ENCODE measurements around the gene CATSPER1.

The CATSPER1 gene

GRCh38 chr11:66044757-66045156 is 18.5 kb upstream of the CATSPER1 start:
- Histone ChIP-seq H3K4me1 (ENCODE audit: low read length) (peaks cover 15% of the 10 kb centered on the region), H3K27me3 (replicated peaks; ENCODE audit: insufficient read depth, low read length) (no peaks in the 10 kb centered on the region), H3K9me3 (replicated peaks; ENCODE audit: insufficient read depth, low read length) (no peaks in the 10 kb centered on the region), H2AFZ (ENCODE audit: low read length) (peak overlapping the region; percentile 88), H3K4me3 (ENCODE audit: low read length) (peak overlapping the region; percentile 24; the same call in 1 of the 2 replicates), H3K9me2 (replicated peaks; ENCODE audit: insufficient read depth, low read length) (no peaks in the 10 kb centered on the region), H3K9ac (ENCODE audit: low read length) (no peak overlapping the region), H3F3A (ENCODE audit: insufficient read depth, low read length) (peaks cover 10% of the 10 kb centered on the region), H3K36me3 (replicated peaks; ENCODE audit: insufficient read depth, low read length) (no peaks in the 10 kb centered on the region), H3K79me2 (ENCODE audit: low read length) (no peaks in the 10 kb centered on the region), H3K4me2 (ENCODE audit: low read depth, low read length) (peak overlapping the region; percentile 98), H3K27ac (ENCODE audit: low read length) (no peak overlapping the region), H4K20me1 (ENCODE audit: insufficient read depth, low read length) (no peaks in the 10 kb centered on the region)
- DNase-seq = no peak
- TF ChIP-seq EZH2phosphoT487 (IDR thresholded peaks at IDR 0.05; ENCODE audit: low read length) = no peak
- TF ChIP-seq CTCF (IDR thresholded peaks at IDR 0.05; ENCODE audit: low read length) = no peak

- Histone ChIP-seq H4K20me1 (ENCODE audit: insufficient read depth, low read length) (no peaks in the 10 kb centered on the region), H3K27me3 (replicated peaks; ENCODE audit: insufficient read depth, low read length) (no peaks in the 10 kb centered on the region), H3K9me2 (replicated peaks; ENCODE audit: insufficient read depth, low read length) (no peaks in the 10 kb centered on the region), H3K9me3 (replicated peaks; ENCODE audit: insufficient read depth, low read length) (no peaks in the 10 kb centered on the region), H3K27ac (ENCODE audit: low read length) (no peak overlapping the region), H3K4me2 (ENCODE audit: low read depth, low read length) (no peak overlapping the region), H2AFZ (ENCODE audit: low read length) (no peak overlapping the region), H3K79me2 (ENCODE audit: low read length) (no peaks in the 10 kb centered on the region), H3K9ac (ENCODE audit: low read length) (no peak overlapping the region), H3K4me3 (ENCODE audit: low read length) (no peak overlapping the region), H3K4me1 (ENCODE audit: low read length) (peaks cover 15% of the 10 kb centered on the region), H3K36me3 (replicated peaks; ENCODE audit: insufficient read depth, low read length) (no peaks in the 10 kb centered on the region), H3F3A (ENCODE audit: insufficient read depth, low read length) (peaks cover 10% of the 10 kb centered on the region)
- TF ChIP-seq EZH2phosphoT487 (IDR thresholded peaks at IDR 0.05; ENCODE audit: low read length) (no peak), CTCF (IDR thresholded peaks at IDR 0.05; ENCODE audit: low read length) (no peak), EZH2 (optimal IDR thresholded peaks at IDR 0.05; ENCODE audit: low read depth, low read length) (no peak)
- DNase-seq = no peak
These were observed 17.0 kb upstream of the CATSPER1 start for GRCh38 chr11:66042996-66043906.

- Histone ChIP-seq H3K27me3 (replicated peaks; ENCODE audit: insufficient read depth, low read length) (no peaks in the 10 kb centered on the region), H3K4me1 (ENCODE audit: low read length) (peaks cover 15% of the 10 kb centered on the region), H3K36me3 (replicated peaks; ENCODE audit: insufficient read depth, low read length) (no peaks in the 10 kb centered on the region), H3K4me3 (ENCODE audit: low read length) (no peak overlapping the region), H4K20me1 (ENCODE audit: insufficient read depth, low read length) (no peaks in the 10 kb centered on the region), H3F3A (ENCODE audit: insufficient read depth, low read length) (peaks cover 10% of the 10 kb centered on the region), H3K27ac (ENCODE audit: low read length) (no peak overlapping the region), H2AFZ (ENCODE audit: low read length) (no peak overlapping the region), H3K9me2 (replicated peaks; ENCODE audit: insufficient read depth, low read length) (no peaks in the 10 kb centered on the region), H3K9ac (ENCODE audit: low read length) (no peak overlapping the region), H3K9me3 (replicated peaks; ENCODE audit: insufficient read depth, low read length) (no peaks in the 10 kb centered on the region), H3K4me2 (ENCODE audit: low read depth, low read length) (no peak overlapping the region), H3K79me2 (ENCODE audit: low read length) (no peaks in the 10 kb centered on the region)
- TF ChIP-seq CTCF (IDR thresholded peaks at IDR 0.05; ENCODE audit: low read length) (no peak), EZH2 (optimal IDR thresholded peaks at IDR 0.05; ENCODE audit: low read depth, low read length) (no peak), EZH2phosphoT487 (IDR thresholded peaks at IDR 0.05; ENCODE audit: low read length) (no peak)
- no peak for DNase-seq
These were observed 16.1 kb upstream of the CATSPER1 start for GRCh38 chr11:66042227-66042995.
